Endothelial cell of umbilical vein (primary cell): ENCODE data around the gene DGCR6. TPM values are rescaled to one million over a fixed set of nuclear protein-coding genes. Genes with fewer than 3 reads are reported as not detected.
"Not testable (repeated sequence)": the region's sequence is repeated elsewhere in the genome, so short reads cannot be mapped to it uniquely, and the experiment has no call there.

Source experiments
- BruUV-seq: library from RNA; stranded (reverse); fragments of 400-500 nt; replicated peaks from 2 replicates; lab custom pipeline; 2021; lab: Mats Ljungman, UMichigan
- CTCF ChIA-PET: fragments of 300-600, 350-600 bp; sonication (Branson Sonifier 250); formaldehyde crosslinking; loops from one replicate; lab custom pipeline; 2021; ENCODE audit warnings: antibody characterized with exemption, inconsistent platforms; lab: Charles Lee
- POLR2A ChIA-PET: fragments of 300-600, 350-600 bp; sonication (Branson Sonifier 250); formaldehyde crosslinking; loops from one replicate; lab custom pipeline; 2021; ENCODE audit warnings: antibody characterized with exemption, inconsistent platforms; lab: Charles Lee
- DNase-seq: peaks from one replicate; pipeline ENCODE4 v3.0.0-alpha.2; 2011; ENCODE audit warnings: low read depth, low spot score
- FAIRE-seq: peaks from 2 replicates; lab custom pipeline; 2011; peaks lifted over from hg19 to GRCh38; lab: Jason Lieb, UNC
- H2AFZ ChIP-seq: 2 replicates; pipeline ENCODE4 v1.6.0; 2012; ENCODE audit warnings: low read depth, low read length, control low read depth, inconsistent platforms
- H3K27ac ChIP-seq: 2 replicates; pipeline ENCODE4 v1.5.1; 2011; ENCODE audit warnings: low read depth, mild to moderate bottlenecking, control low read depth, low read length, moderate library complexity; ENCODE audit not compliant: insufficient read depth
- H3K27me3 ChIP-seq, 2 experiments: 2 replicates each; pipeline versions ENCODE4 v1.6.0 to v1.6.1; 2011; ENCODE audit warnings: low read length in 2 of 2, mixed read lengths in 1 of 2; ENCODE audit not compliant: control insufficient read depth in 2 of 2, insufficient read depth in 2 of 2
- H3K36me3 ChIP-seq, 2 experiments: 2 replicates in 1 of 2; 3 replicates in 1 of 2; pipeline ENCODE4 v1.5.1; 2011; ENCODE audit warnings: low read length in 2 of 2, mild to moderate bottlenecking in 1 of 2, moderate library complexity in 1 of 2; ENCODE audit not compliant: control insufficient read depth in 2 of 2, insufficient read depth in 2 of 2; ENCODE audit errors: extremely low read depth in 1 of 2
- H3K4me1 ChIP-seq: 3 replicates; pipeline ENCODE4 v1.5.1; 2011; ENCODE audit warnings: mild to moderate bottlenecking, low read length; ENCODE audit not compliant: control insufficient read depth, insufficient read depth; ENCODE audit errors: extremely low read depth
- H3K4me2 ChIP-seq: 2 replicates; pipeline ENCODE4 v1.6.1; 2011; ENCODE audit warnings: low read length, control low read depth, mixed read lengths; ENCODE audit not compliant: insufficient read depth
- H3K4me3 ChIP-seq, 3 experiments: fragments of 200-600 bp in 1 of 3; sonication (generic), shearing (Covaris generic) in 1 of 3; replicated peaks in 1 of 3; 2 replicates each; pipeline ENCODE4 v1.5.1; 2011 to 2016; ENCODE audit warnings: control low read depth in 3 of 3, low read length in 3 of 3, mild to moderate bottlenecking in 2 of 3, inconsistent platforms in 1 of 3, low read depth in 1 of 3, moderate library complexity in 1 of 3; ENCODE audit not compliant: insufficient read depth in 1 of 3
- H3K79me2 ChIP-seq: 2 replicates; pipeline ENCODE4 v1.6.0; 2012; ENCODE audit warnings: low read length, inconsistent platforms; ENCODE audit not compliant: control insufficient read depth, insufficient read depth
- H3K9ac ChIP-seq: replicated peaks from 2 replicates; pipeline ENCODE3; 2011; ENCODE audit warnings: low read length, control low read depth; ENCODE audit not compliant: insufficient read depth; ENCODE audit errors: extremely low read depth
- H3K9me1 ChIP-seq: replicated peaks from 3 replicates; pipeline ENCODE4 v1.6.0; 2011; ENCODE audit warnings: mild to moderate bottlenecking, low read length; ENCODE audit not compliant: control insufficient read depth, insufficient read depth; ENCODE audit errors: extremely low read depth
- H3K9me3 ChIP-seq: replicated peaks from 2 replicates; pipeline ENCODE4 v1.5.1; 2012; ENCODE audit warnings: low read length, inconsistent platforms; ENCODE audit not compliant: control insufficient read depth, insufficient read depth
- H4K20me1 ChIP-seq: replicated peaks from 2 replicates; pipeline ENCODE3; 2011; ENCODE audit warnings: mild to moderate bottlenecking, low read length; ENCODE audit not compliant: control insufficient read depth, insufficient read depth; ENCODE audit errors: extremely low read depth
- EZH2 ChIP-seq: IDR thresholded peaks from 2 replicates; pipeline ENCODE4 v1.6.1; 2012; ENCODE audit warnings: borderline replicate concordance, low read depth, mild to moderate bottlenecking, moderate library complexity, low read length, inconsistent platforms; ENCODE audit not compliant: severe bottlenecking
- FOS ChIP-seq: IDR thresholded peaks from 2 replicates; pipeline ENCODE4 v1.6.1; 2011; ENCODE audit warnings: mild to moderate bottlenecking, low read length, moderate library complexity, borderline replicate concordance; ENCODE audit not compliant: insufficient read depth
- GATA2 ChIP-seq: IDR thresholded peaks from 2 replicates; pipeline ENCODE4 v1.7.0; 2011; ENCODE audit warnings: low read depth, mild to moderate bottlenecking, moderate library complexity, mixed read lengths, low read length; ENCODE audit not compliant: insufficient read length, insufficient read depth
- JUN ChIP-seq: IDR thresholded peaks from 2 replicates; pipeline ENCODE4 v1.6.1; 2011; ENCODE audit warnings: borderline replicate concordance, low read depth; ENCODE audit not compliant: insufficient read length, insufficient read depth
- MAX ChIP-seq: IDR thresholded peaks from 2 replicates; pipeline ENCODE4 v1.6.1; 2011; ENCODE audit not compliant: insufficient read depth, insufficient read length
- MYC ChIP-seq: IDR thresholded peaks from one replicate; pipeline ENCODE4 v1.6.1; 2011; ENCODE audit warnings: mild to moderate bottlenecking, low read depth, low read length
- POLR2A ChIP-seq: IDR thresholded peaks from 2 replicates; pipeline ENCODE4 v1.6.1; 2012; ENCODE audit warnings: low read depth, mild to moderate bottlenecking, control low read depth, low read length
- POLR2AphosphoS5 ChIP-seq: IDR thresholded peaks from 2 replicates; pipeline ENCODE4 v1.6.1; 2012; ENCODE audit warnings: low read depth, mild to moderate bottlenecking, control low read depth, low read length, moderate library complexity; ENCODE audit not compliant: insufficient read depth
- dilution Hi-C: fragments of 300-500 bp; cut with MboI; formaldehyde crosslinking; loops from one replicate; pipeline ENCODE4 v1.15.0; 2019; ENCODE audit warnings: low sequenced_read_pairs; ENCODE audit not compliant: extremely low pct_ligation_motif_present
- intact Hi-C: fragments of 100-400 bp; cut with micrococcal nuclease; formaldehyde crosslinking; loops from one replicate; pipeline ENCODE4 v1.10.0; 2022
- polyA plus RNA-seq, 4 experiments: library from polyadenylated mRNA; depleted of rRNA in 3 of 4; stranded (reverse) in 3 of 4; unstranded in 1 of 4; fragments of >200 nt; gene quantifications; 2 replicates each; pipeline versions ENCODE4 v1.2.1 to v1.2.3, GENCODE V29; 2011 to 2012; ENCODE audit warnings: missing spikeins in 1 of 4
- total RNA-seq: library from RNA; stranded (reverse); gene quantifications from 2 replicates; pipeline ENCODE4 v1.2.3, GENCODE V29; 2021
- TF ChIP-seq, protein P1 (sequence below), 2 donors: IDR thresholded peaks; 1 replicate in 1 of 2; 2 replicates in 1 of 2; pipeline ENCODE4 v1.5.1; 2011; ENCODE audit warnings: low read length in 2 of 2, mild to moderate bottlenecking in 2 of 2, moderate library complexity in 2 of 2, control low read depth in 1 of 2, inconsistent platforms in 1 of 2, low read depth in 1 of 2; ENCODE audit not compliant: insufficient read depth in 1 of 2; ENCODE audit errors: extremely low read depth in 1 of 2

The DGCR6 gene
- total and polyA plus RNA-seq, 2 donors (not counting 3 experiments of a cell fraction or from before 2014, with no cell fraction given) = 0.95 to 1.1 TPM

DNA sequence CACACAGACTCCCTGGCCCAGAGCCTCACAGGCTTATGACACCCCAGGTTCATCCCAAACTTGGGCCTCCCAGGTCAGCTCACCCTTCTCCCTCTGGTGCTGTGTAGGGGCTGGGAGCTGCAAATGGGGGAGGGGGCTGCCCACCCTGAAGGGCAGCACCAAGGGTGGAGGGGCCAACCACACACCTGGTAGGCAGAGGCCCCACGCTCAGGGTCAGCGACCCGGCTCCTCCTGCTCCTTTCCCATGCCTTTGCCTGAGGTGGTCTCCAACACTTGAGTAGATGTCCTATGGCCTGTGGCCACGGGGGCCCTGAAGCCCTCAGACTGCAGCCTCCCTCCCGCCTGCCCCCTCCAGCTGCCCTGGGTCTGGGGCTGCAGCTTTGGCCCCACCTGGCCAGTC is 3.4 kb downstream of the DGCR6 start:
- no peaks in the 10 kb centered on the region for H4K20me1 ChIP-seq
- H3K9me1 ChIP-seq = no peaks in the 10 kb centered on the region
- H3K27ac ChIP-seq = no peak overlapping the region
- H3K4me3 ChIP-seq = no peak overlapping the region
- ChIA-PET CTCF (interaction anchor here (1.7 kb wide), 1 partner anchor 20 kb away, joined by 5 read pairs; no protein-coding TSS in a partner anchor), POLR2A (no interaction called here)
- DNase-seq (no peak), FAIRE-seq (no peak)
- no peaks in the 10 kb centered on the region for H3K27me3 ChIP-seq
- H3K9ac ChIP-seq = no peak overlapping the region
- TF ChIP-seq JUN (no peak), MYC (no peak), EZH2 (no peak), MAX (no peak), POLR2A (no peak), GATA2 (no peak), FOS (no peak), POLR2AphosphoS5 (no peak)
- TF ChIP-seq, protein P1, sequence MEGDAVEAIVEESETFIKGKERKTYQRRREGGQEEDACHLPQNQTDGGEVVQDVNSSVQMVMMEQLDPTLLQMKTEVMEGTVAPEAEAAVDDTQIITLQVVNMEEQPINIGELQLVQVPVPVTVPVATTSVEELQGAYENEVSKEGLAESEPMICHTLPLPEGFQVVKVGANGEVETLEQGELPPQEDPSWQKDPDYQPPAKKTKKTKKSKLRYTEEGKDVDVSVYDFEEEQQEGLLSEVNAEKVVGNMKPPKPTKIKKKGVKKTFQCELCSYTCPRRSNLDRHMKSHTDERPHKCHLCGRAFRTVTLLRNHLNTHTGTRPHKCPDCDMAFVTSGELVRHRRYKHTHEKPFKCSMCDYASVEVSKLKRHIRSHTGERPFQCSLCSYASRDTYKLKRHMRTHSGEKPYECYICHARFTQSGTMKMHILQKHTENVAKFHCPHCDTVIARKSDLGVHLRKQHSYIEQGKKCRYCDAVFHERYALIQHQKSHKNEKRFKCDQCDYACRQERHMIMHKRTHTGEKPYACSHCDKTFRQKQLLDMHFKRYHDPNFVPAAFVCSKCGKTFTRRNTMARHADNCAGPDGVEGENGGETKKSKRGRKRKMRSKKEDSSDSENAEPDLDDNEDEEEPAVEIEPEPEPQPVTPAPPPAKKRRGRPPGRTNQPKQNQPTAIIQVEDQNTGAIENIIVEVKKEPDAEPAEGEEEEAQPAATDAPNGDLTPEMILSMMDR (IDR thresholded peaks at IDR 0.05; ENCODE audit: extremely low read depth in 1 of 2, insufficient read depth in 1 of 2, low read depth in 1 of 2, low read length in 2 of 2) = no peak
- H3K9me3 ChIP-seq = no peaks in the 10 kb centered on the region
- no peaks in the 10 kb centered on the region for H3K79me2 ChIP-seq
- no peaks in the 10 kb centered on the region for H3K36me3 ChIP-seq
- no peak overlapping the region for H2AFZ ChIP-seq
- H3K4me2 ChIP-seq = no peak overlapping the region
- intact Hi-C loops = no loop called here
- no peaks in the 10 kb centered on the region for H3K4me1 ChIP-seq
- BruUV-seq = no TSS peak
- dilution Hi-C loops = no loop called here

DNA sequence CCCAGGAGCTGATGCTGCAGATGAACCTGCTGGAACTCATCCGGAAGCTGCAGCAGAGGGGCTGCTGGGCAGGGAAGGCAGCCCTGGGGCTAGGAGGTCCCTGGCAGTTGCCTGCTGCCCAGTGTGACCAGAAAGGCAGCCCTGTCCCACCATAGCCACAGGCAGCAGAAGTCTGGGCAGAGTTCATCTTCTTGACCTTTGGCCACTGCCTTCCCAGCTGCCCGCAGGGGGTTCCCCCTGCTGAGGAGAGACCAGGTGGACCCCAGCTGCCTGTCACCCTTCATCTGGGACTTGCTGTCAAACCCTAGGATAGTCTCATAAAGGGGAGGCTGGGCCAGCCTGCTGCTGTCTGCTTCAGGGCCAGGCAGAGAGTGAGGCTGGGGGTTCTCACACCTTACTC is 5.4 kb downstream of the DGCR6 start:
- FAIRE-seq, BruUV-seq, POLR2A ChIA-PET: not testable (repeated sequence)

GRCh38 chr22:18912264-18912946 is 6.3 kb downstream of the DGCR6 start:
- DNase-seq, H3K79me2 ChIP-seq, H3K9me1 ChIP-seq, H3K9me3 ChIP-seq, POLR2A ChIA-PET, H3K27ac ChIP-seq, CTCF ChIA-PET, H3K4me1 ChIP-seq, BruUV-seq, H3K27me3 ChIP-seq, H3K4me2 ChIP-seq, H3K36me3 ChIP-seq, H4K20me1 ChIP-seq, H3K4me3 ChIP-seq, H3K9ac ChIP-seq, dilution Hi-C loops, intact Hi-C loops, H2AFZ ChIP-seq, FAIRE-seq: not testable (repeated sequence)

More for the DNA sequence above, 5.4 kb downstream of the DGCR6 start:
- H2AFZ ChIP-seq, H4K20me1 ChIP-seq, dilution Hi-C loops, intact Hi-C loops, H3K27ac ChIP-seq, H3K9me3 ChIP-seq, H3K9me1 ChIP-seq, H3K4me3 ChIP-seq, H3K4me2 ChIP-seq, DNase-seq, H3K27me3 ChIP-seq, H3K9ac ChIP-seq, H3K79me2 ChIP-seq, H3K36me3 ChIP-seq, H3K4me1 ChIP-seq, CTCF ChIA-PET: not testable (repeated sequence)
